SK-N-SH treated with all-trans-retinoic acid at 6 μM for 48 hours (cell line): ENCODE data around the gene EXOC4.

Source experiments
- ATAC-seq: fragments of 200-7000 bp; cut with Tn5 transposase; 3 replicates; pipeline ENCODE4 v1.9.1; 2020; ENCODE audit warnings: mild to moderate bottlenecking, moderate library complexity
- ARNTL ChIP-seq: fragments of 450-650 bp; formaldehyde crosslinking; IDR thresholded peaks from 2 replicates; pipeline ENCODE4 v1.5.0; 2020; ENCODE audit warnings: low read depth, mild to moderate bottlenecking, moderate library complexity, borderline replicate concordance
- CREB5 ChIP-seq: fragments of 250-450 bp; sonication (Bioruptor Pico); IDR thresholded peaks from 2 replicates; pipeline ENCODE4 v1.5.1; 2020; ENCODE audit warnings: low read depth, mild to moderate bottlenecking, moderate library complexity
- CSDC2 ChIP-seq: fragments of 250-450 bp; sonication (Bioruptor Pico); IDR thresholded peaks from 2 replicates; pipeline ENCODE4 v1.5.0; 2020; ENCODE audit warnings: mild to moderate bottlenecking, moderate library complexity
- CSRNP3 ChIP-seq: fragments of 250-450 bp; sonication (Bioruptor Pico); IDR thresholded peaks from 2 replicates; pipeline ENCODE4 v1.5.1; 2021; ENCODE audit warnings: mild to moderate bottlenecking, moderate library complexity
- ESRRG ChIP-seq: fragments of 250-450 bp; sonication (Bioruptor Pico); IDR thresholded peaks from 2 replicates; pipeline ENCODE4 v1.6.1; 2021; ENCODE audit warnings: mild to moderate bottlenecking
- GLIS3 ChIP-seq: fragments of 250-450 bp; sonication (Bioruptor Pico); IDR thresholded peaks from 2 replicates; pipeline ENCODE4 v1.5.0; 2020; ENCODE audit warnings: mild to moderate bottlenecking, moderate library complexity
- ISL1 ChIP-seq: fragments of 250-450 bp; sonication (Bioruptor Pico); IDR thresholded peaks from 2 replicates; pipeline ENCODE4 v2.1.2; 2022; ENCODE audit warnings: mild to moderate bottlenecking, moderate library complexity
- OSR1 ChIP-seq: fragments of 250-450 bp; sonication (Bioruptor Pico); IDR thresholded peaks from 2 replicates; pipeline ENCODE4 v1.8.0; 2022; ENCODE audit warnings: moderate library complexity, mild to moderate bottlenecking, inconsistent platforms
- PATZ1 ChIP-seq: fragments of 250-450 bp; sonication (Bioruptor Pico); IDR thresholded peaks from 2 replicates; pipeline ENCODE4 v1.8.0; 2020; ENCODE audit warnings: mild to moderate bottlenecking, moderate library complexity, borderline replicate concordance
- POU6F1 ChIP-seq: fragments of 250-450 bp; sonication (Bioruptor Pico); IDR thresholded peaks from 2 replicates; pipeline ENCODE4 v1.8.0; 2021; ENCODE audit warnings: low read depth, mild to moderate bottlenecking, moderate library complexity, borderline replicate concordance
- PPARA ChIP-seq: fragments of 250-450 bp; sonication (Bioruptor Pico); IDR thresholded peaks from 2 replicates; pipeline ENCODE4 v1.5.0; 2020; ENCODE audit warnings: mild to moderate bottlenecking, borderline replicate concordance
- TCF4 ChIP-seq: fragments of 250-450 bp; sonication (Bioruptor Pico); IDR thresholded peaks from 2 replicates; pipeline ENCODE4 v1.8.0; 2021; ENCODE audit warnings: mild to moderate bottlenecking, moderate library complexity, borderline replicate concordance
- TOX ChIP-seq: fragments of 250-450 bp; sonication (Bioruptor Pico); IDR thresholded peaks from 2 replicates; pipeline ENCODE4 v1.8.0; 2021; ENCODE audit warnings: mild to moderate bottlenecking, moderate library complexity, borderline replicate concordance
- ZC3H10 ChIP-seq: fragments of 250-450 bp; sonication (Bioruptor Pico); IDR thresholded peaks from 2 replicates; pipeline ENCODE4 v1.5.1; 2021; ENCODE audit warnings: mild to moderate bottlenecking, moderate library complexity
- ZFP3 ChIP-seq: fragments of 250-450 bp; sonication (Bioruptor Pico); IDR thresholded peaks from 2 replicates; pipeline ENCODE4 v1.5.0; 2020; ENCODE audit warnings: mild to moderate bottlenecking, moderate library complexity
- ZFP30 ChIP-seq: fragments of 450-650 bp; formaldehyde crosslinking; IDR thresholded peaks from 2 replicates; pipeline ENCODE4 v1.5.0; 2022; ENCODE audit warnings: mild to moderate bottlenecking, moderate library complexity
- ZNF565 ChIP-seq: fragments of 450-650 bp; formaldehyde crosslinking; conservative IDR thresholded peaks from 2 replicates; pipeline ENCODE4 v1.5.0; 2020; ENCODE audit warnings: low read depth, mild to moderate bottlenecking, moderate library complexity
- ZNF70 ChIP-seq: fragments of 450-650 bp; formaldehyde crosslinking; IDR thresholded peaks from 2 replicates; pipeline ENCODE4 v1.5.0; 2020; ENCODE audit warnings: mild to moderate bottlenecking, moderate library complexity
- ZNF8 ChIP-seq: fragments of 450-650 bp; formaldehyde crosslinking; IDR thresholded peaks from 2 replicates; pipeline ENCODE4 v1.5.0; 2020; ENCODE audit warnings: mild to moderate bottlenecking, moderate library complexity

Gene EXOC4

GRCh38 chr7:133352430-133352829 lies 99.6 kb downstream of the EXOC4 start:
- TF ChIP-seq ARNTL (CRISPR knock-in tag) (no peak), CSDC2 (CRISPR knock-in tag) (no peak), PPARA (CRISPR knock-in tag) (no peak), ESRRG (CRISPR knock-in tag) (no peak), CREB5 (CRISPR knock-in tag) (no peak), OSR1 (CRISPR knock-in tag) (no peak), ZFP30 (no peak), TOX (CRISPR knock-in tag) (no peak), ZNF8 (CRISPR knock-in tag) (no peak), ISL1 (CRISPR knock-in tag) (no peak), CSRNP3 (CRISPR knock-in tag) (no peak)
- TF ChIP-seq, all 23 proteins: peak for 0
- ATAC-seq: no peak

GRCh38 chr7:133353775-133354174 lies 100.9 kb downstream of the EXOC4 start:
- no peak for TF ChIP-seq PATZ1
- no peak for ATAC-seq

GRCh38 chr7:133354546-133355324 lies 101.9 kb downstream of the EXOC4 start:
- TF ChIP-seq CREB5 (CRISPR knock-in tag) (no peak), TOX (CRISPR knock-in tag) (no peak), PPARA (CRISPR knock-in tag) (no peak), ZNF70 (CRISPR knock-in tag) (no peak), GLIS3 (CRISPR knock-in tag) (no peak), ARNTL (CRISPR knock-in tag) (no peak), ZC3H10 (CRISPR knock-in tag) (no peak)
- ATAC-seq: no peak; the same call in 2 of the 3 replicates

- ATAC-seq: no peak
- TF ChIP-seq ISL1 (CRISPR knock-in tag) (peak; percentile 23; the same call in 1 of the 2 replicates), TCF4 (CRISPR knock-in tag) (no peak)
These were observed 102.4 kb downstream of the EXOC4 start for GRCh38 chr7:133355325-133355708.

GRCh38 chr7:133355822-133356221 lies 102.9 kb downstream of the EXOC4 start:
- no peak for TF ChIP-seq POU6F1 (CRISPR knock-in tag)
- TF ChIP-seq ZFP3 (CRISPR knock-in tag): no peak
- no peak for TF ChIP-seq ZNF8 (CRISPR knock-in tag)
- no peak for TF ChIP-seq ZNF565 (CRISPR knock-in tag)
- ATAC-seq: no peak
